HG02970 (cell line): ENCODE results near the gene SLC12A4.
A peak's percentile ranks its signal among the peaks of the same experiment; 100 is the strongest.
"Not testable (repeated sequence)": the region's sequence is repeated elsewhere in the genome, so short reads cannot be mapped to it uniquely, and the experiment has no call there.

Experiments
- ATAC-seq: cut with Tn5 transposase; IDR thresholded peaks from one replicate; pipeline ENCODE4 v1.9.1; 2021; ENCODE audit warnings: mild to moderate bottlenecking, moderate library complexity, moderate number of reproducible peaks; ENCODE audit not compliant: unreplicated experiment, low FRiP score

SLC12A4 gene

DNA sequence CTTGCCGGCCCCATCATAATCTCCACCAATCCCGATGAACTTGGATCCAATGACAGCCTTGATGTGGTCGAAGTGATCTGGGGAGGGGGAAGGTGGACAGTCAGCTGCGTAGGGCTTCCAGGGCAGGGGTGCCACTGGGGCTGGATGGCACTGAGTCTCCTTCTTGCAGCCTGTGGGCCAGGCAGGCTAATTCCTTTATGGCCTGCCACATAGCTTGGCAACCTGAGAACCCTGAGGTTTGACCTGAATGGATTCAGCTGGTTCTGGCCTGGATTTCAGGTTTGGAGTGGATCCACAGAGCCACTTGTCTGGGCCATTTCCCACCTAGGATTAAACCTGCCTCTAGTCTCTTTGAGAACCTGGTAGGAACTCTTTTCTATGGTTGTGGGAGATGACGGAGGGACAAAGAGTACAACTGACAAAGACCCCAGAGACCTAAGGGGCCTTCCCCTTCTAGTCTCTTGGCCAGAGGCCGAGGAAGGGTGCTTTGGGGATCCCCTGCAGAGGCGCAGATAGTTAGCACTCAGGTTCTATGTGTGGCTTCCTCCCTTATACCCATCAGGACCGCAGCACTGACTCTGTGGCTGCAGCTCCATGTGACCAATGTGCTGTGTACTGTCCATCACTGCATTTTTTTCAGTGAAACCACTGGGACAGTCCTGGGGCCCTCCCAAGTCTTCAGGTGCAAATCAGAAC, 21.0 kb upstream of the SLC12A4 start:
- no peak for ATAC-seq

GRCh38 chr16:67988675-67989074, 20.2 kb upstream of the SLC12A4 start:
- no peak for ATAC-seq

GRCh38 chr16:67987460-67988160, 19.2 kb upstream of the SLC12A4 start:
- ATAC-seq, result no peak

DNA sequence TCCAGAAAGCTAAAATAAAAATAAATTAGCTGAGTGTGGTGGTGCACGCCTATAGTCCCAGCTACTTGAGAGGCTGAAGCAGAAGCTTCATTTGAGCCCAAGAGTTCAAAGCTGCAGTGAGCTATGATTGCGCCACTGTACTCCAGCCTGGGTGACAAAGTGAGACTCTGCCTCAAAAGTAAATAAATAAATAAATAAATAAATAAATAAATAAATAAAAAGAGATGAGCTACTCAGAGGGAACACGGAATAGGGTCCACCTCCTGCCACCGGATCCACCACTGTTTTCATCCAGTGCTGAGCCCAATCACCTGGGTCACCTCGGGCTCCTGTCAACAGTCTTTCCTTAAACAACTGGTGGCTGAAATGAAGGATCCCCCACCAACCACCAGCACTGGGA, 18.5 kb upstream of the SLC12A4 start:
- ATAC-seq, result no peak

DNA sequence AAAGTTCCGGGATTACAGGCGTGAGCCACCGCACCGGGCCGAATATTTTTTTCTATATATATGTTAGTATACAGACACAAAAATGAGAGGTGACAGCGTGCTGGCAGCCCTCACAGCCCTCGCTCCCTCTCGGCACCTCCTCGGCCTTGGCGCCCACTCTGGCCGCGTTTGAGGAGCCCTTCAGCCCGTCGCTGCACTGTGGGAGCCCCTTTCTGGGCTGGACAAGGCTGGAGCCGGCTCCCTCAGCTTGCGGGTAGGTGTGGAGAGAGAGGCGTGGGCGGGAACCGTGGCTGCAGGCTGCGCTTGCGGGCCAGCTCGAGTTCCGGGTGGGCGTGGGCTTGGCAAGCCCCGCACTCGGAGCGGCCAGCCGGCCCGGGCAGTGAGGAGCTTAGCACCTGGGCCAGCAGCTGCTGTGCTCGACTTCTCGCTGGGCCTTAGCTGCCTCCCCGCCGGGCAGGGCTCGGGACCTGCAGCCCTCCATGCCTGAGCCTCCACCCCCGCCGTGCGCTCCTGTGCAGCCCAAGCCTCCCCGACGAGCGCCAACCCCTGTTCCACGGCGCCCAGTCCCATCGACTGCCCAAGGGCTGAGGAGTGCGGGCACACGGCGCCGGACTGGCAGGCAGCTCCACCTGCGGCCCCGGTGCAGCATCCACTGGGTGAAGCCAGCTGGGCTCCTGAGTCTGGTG, 13.7 kb upstream of the SLC12A4 start:
- no peak for ATAC-seq

- ATAC-seq, result no peak
Observed at GRCh38 chr16:67979955-67980678, 11.7 kb upstream of the SLC12A4 start, which contains the start of gene DPEP3. Gene DPEP3, minus strand, starts transcription at chr16:67980499. Its CDS starts 119 bp downstream, at chr16:67980380.

- ATAC-seq, result no peak
Observed at GRCh38 chr16:67977469-67978227, 9.2 kb upstream of the SLC12A4 start.

- no peak for ATAC-seq
Observed at GRCh38 chr16:67977005-67977404, 8.6 kb upstream of the SLC12A4 start.

GRCh38 chr16:67976205-67976604, 7.8 kb upstream of the SLC12A4 start:
- ATAC-seq, result no peak

- ATAC-seq, result no peak
Observed at GRCh38 chr16:67975321-67976105, 7.1 kb upstream of the SLC12A4 start.

DNA sequence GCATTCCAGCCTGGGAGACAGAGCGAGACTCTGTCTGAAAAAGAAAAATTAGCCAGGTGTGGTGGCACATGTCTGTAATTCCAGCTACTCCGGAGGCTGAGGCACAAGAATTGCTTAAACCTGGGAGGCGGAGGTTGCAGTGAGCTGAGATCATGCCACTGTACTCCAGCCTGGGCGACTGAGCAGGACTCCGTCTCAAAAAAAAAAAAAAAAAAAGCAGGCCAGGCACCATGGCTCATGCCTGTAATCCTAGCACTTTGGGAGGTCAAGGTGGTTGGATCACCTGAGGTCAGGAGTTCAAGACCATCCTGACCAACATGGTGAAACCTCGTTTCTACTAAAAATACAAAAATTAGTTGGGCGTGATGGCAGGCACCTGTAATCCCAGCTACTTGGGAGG, 3.8 kb upstream of the SLC12A4 start:
- ATAC-seq, result not testable (repeated sequence)

DNA sequence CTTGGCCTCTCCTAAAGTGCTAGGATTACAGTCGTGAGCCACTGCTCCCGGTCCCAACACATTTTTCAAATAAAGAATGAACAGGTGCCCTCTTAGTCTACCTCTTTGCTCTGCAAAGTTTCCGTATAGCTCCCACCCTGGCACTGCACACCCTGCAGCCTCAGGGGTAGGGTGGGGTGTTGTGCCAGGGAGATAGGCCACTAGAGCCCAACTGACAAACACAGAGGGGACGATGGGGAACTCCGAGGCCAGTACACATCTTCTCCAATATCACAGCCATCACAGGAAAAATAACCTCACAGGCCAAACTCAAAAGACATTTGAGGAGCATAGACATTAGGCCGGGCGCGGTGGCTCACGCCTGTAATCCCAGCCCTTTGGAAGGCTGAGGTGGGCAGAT, 2.7 kb upstream of the SLC12A4 start:
- no peak for ATAC-seq

DNA sequence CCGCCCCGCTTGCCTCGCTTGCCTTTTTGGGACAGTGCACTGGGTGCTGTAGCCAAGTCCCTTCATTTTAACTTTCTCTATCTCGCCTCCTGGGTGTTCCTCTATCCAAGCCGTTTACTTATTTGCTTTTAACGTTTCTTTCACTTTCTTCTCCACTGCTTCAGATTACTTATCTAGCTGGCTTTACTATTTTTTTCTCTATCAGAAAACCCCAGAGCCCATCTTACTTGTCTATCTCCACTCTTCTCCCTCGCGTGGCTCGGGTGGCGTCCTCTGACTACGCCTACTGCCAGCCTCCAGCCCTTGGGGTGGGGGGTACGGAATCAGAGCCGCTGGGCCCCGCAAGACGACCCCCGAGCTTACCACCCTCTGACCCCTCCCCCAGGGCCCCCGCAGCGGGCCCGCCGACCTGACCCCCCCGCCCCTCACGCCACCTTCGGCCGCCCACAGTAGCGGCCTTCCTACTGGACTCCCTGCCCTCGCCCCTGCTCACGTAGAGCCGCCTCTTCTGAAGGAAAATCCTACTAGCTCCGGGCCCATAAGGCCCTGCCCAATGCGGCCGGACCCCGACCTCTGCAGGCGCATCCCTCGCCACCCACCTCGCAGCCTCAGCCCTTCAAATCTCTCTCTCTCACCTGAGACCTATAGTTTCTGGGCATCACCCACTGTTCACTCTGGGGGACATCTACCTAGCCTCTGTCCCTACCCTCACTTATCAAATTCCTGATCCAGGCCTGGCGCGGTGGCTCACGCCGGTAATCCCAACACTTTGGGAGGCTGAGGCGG, 1.0 kb upstream of the SLC12A4 start:
- ATAC-seq, result no peak

DNA sequence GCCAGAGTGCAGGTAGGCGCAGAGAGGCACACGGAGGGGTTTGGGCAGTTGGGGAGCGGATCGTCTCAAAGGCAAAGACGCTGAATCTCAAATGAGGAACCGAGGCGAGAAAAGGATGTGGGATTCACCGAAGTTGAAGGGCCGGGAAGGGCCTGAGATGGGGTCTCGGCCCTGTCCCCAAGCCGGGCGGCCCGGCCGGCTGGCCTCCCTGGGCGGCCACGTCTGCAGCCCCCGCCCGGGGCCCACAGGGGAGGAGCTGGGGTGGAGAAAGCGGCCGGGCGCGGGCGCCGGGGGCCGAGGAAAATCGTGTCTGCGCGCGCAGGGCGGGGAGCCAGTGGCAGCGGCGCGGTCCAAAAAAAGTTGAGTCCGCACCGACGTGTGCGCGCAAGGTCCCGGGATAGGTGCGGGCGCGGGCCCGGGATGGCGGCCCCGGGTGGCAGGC, 458 bp downstream of the SLC12A4 start:
- peak; percentile 15 for ATAC-seq

DNA sequence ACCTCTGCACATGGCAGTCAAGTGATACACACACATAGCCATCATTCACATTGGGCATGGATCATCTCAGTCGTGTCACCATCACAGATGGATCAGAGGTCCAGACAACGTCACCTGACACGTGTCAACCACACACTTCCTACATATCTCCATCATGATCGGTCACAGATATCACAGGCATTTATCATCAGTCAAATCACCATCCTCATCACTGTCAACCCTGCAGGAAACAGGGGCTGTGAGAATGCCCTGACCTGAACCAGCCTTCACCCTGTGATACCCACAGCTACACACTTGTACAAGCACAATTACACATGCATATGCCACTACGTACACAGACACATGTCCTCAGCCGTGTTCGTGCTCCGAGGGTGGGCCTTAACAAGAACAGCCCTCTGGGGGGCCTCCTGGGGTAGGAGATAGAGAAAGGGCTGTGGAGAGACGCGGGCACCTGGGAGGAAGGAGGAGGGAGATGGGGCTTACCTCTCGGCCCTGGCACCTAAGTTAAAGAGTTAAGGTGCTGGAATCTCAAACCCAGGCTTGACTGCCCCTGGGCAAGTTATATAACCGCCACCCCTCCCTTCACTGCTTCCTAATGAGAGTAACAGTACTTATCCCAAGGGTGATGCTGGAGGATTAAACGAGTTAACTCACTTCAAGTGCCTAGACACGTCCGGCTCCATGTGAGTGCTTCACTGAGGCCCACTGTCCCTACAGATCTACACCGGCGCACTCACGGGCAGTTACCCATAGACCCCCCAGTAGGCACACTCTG, 1.1 kb downstream of the SLC12A4 start:
- no peak for ATAC-seq

DNA sequence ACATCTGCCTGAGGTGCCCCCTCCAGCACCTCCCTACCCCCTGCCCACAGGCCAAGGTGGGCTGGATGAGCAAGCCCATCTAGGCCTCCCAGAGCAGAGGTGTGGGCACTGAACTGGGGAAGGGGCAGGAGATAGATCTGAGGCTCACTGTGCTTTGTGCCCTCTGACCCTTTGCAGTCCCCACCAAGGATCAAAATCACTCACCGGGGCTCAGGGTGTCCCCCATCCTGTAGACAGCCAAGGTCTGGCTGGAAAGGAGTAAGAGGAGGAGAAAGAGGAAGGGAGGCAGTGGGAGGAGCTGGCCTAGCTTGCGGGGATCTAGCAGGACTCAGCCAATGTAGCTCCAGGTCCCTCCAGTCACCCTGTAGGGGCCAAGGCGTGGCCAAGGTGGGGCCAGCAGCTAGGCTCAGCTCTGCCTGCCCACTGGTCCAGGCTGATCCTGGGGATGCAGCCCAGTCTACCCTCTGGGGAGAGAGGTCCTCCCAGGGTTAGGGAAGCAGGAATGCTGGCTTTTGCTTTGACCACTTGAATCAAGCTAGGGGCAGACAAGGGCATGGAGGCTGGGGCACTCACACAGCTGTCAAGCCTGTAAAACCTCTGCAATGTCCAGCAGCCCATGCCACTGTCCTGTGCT, 1.8 kb downstream of the SLC12A4 start:
- ATAC-seq, result no peak
